Mesenteric fat pad (tissue), 1 donor: ENCODE data around the gene MACF1. TPM values are rescaled to one million over a fixed set of nuclear protein-coding genes. Genes with fewer than 3 reads are reported as not detected.
"Not testable (repeated sequence)": the region's sequence is repeated elsewhere in the genome, so short reads cannot be mapped to it uniquely, and the experiment has no call there.

Experiments
- DNase-seq: peaks from one replicate; pipeline ENCODE4 v3.0.0-alpha.2; 2020; ENCODE audit warnings: low spot score
- total RNA-seq: library from RNA; stranded (reverse); fragmentation: NEBNext Ultra II Directional; extraction: Animal tissue kit (Norgen Biotek cat#: 25700); gene quantifications from one replicate; pipeline ENCODE4 v1.2.1, GENCODE V29; 2021
- donor health status: DM: yes; HTN: yes; CAD: no.

The MACF1 gene
- total RNA-seq, 1 donor from 2014 or later, result 386 TPM

- DNase-seq, result no peak
Measured at GRCh38 chr1:39413902-39414528, 209.5 kb downstream of the MACF1 start.

- no peak for DNase-seq
Measured at GRCh38 chr1:39415553-39415952, 211.1 kb downstream of the MACF1 start.

GRCh38 chr1:39416609-39417008 lies 212.1 kb downstream of the MACF1 start:
- no peak for DNase-seq

GRCh38 chr1:39418236-39418635 lies 213.7 kb downstream of the MACF1 start:
- DNase-seq, result no peak

GRCh38 chr1:39420493-39420892 lies 216.0 kb downstream of the MACF1 start:
- DNase-seq, result no peak

- no peak for DNase-seq
Measured at GRCh38 chr1:39422614-39423013, 218.1 kb downstream of the MACF1 start.

- no peak for DNase-seq
Measured at GRCh38 chr1:39425151-39425550, 220.7 kb downstream of the MACF1 start.

- no peak for DNase-seq
Measured at GRCh38 chr1:39425634-39426033, 221.1 kb downstream of the MACF1 start.

GRCh38 chr1:39426346-39426745 lies 221.9 kb downstream of the MACF1 start:
- no peak for DNase-seq

GRCh38 chr1:39427374-39427773 lies 222.9 kb downstream of the MACF1 start:
- no peak for DNase-seq

GRCh38 chr1:39427912-39428311 lies 223.4 kb downstream of the MACF1 start:
- no peak for DNase-seq

- no peak for DNase-seq
Measured at GRCh38 chr1:39431927-39432326, 227.4 kb downstream of the MACF1 start.

GRCh38 chr1:39434797-39435395 lies 230.4 kb downstream of the MACF1 start:
- DNase-seq, result no peak

- no peak for DNase-seq
Measured at GRCh38 chr1:39435597-39435996, 231.1 kb downstream of the MACF1 start.

- no peak for DNase-seq
Measured at GRCh38 chr1:39436842-39437241, 232.3 kb downstream of the MACF1 start.

GRCh38 chr1:39438042-39438441 lies 233.5 kb downstream of the MACF1 start:
- no peak for DNase-seq

GRCh38 chr1:39440856-39441255 lies 236.4 kb downstream of the MACF1 start:
- DNase-seq, result no peak

GRCh38 chr1:39441797-39442196 lies 237.3 kb downstream of the MACF1 start:
- no peak for DNase-seq

- no peak for DNase-seq
Measured at GRCh38 chr1:39445573-39445972, 241.1 kb downstream of the MACF1 start.

- DNase-seq, result no peak
Measured at GRCh38 chr1:39446986-39447567, 242.6 kb downstream of the MACF1 start.

GRCh38 chr1:39450041-39450440 lies 245.5 kb downstream of the MACF1 start:
- not testable (repeated sequence) for DNase-seq

GRCh38 chr1:39450956-39451606 lies 246.6 kb downstream of the MACF1 start:
- no peak for DNase-seq
